Measurements from ENCODE around the gene FBXO21.

FBXO21 gene

GRCh38 chr12:117101953-117102799 lies 88.1 kb downstream of the FBXO21 start:
- H3K27me3 ChIP-seq (ENCODE audit: insufficient read depth, low read length, poor library complexity, severe bottlenecking), result no peaks in the 10 kb centered on the region
- no peaks in the 10 kb centered on the region for H3K9me2 ChIP-seq (replicated peaks; ENCODE audit: low read depth, low read length)
- H3K4me1 ChIP-seq (ENCODE audit: insufficient read depth, low read length, poor library complexity, severe bottlenecking), result peaks cover 45% of the 10 kb centered on the region
- peak overlapping the region; percentile 6 for H3K9ac ChIP-seq (ENCODE audit: low read depth, low read length, poor library complexity, severe bottlenecking)
- H4K20me1 ChIP-seq (ENCODE audit: insufficient read depth, low read length, poor library complexity, severe bottlenecking), result peaks cover 19% of the 10 kb centered on the region
- no peaks in the 10 kb centered on the region for H3F3A ChIP-seq (ENCODE audit: low read depth)
- no peaks in the 10 kb centered on the region for H3K36me3 ChIP-seq (ENCODE audit: insufficient read depth, low read length)
- peaks cover 21% of the 10 kb centered on the region for H3K79me2 ChIP-seq (ENCODE audit: insufficient read depth, low read length)
- no peak for TF ChIP-seq EZH2phosphoT487 (IDR thresholded peaks at IDR 0.05; ENCODE audit: borderline replicate concordance)
- TF ChIP-seq, protein P1, sequence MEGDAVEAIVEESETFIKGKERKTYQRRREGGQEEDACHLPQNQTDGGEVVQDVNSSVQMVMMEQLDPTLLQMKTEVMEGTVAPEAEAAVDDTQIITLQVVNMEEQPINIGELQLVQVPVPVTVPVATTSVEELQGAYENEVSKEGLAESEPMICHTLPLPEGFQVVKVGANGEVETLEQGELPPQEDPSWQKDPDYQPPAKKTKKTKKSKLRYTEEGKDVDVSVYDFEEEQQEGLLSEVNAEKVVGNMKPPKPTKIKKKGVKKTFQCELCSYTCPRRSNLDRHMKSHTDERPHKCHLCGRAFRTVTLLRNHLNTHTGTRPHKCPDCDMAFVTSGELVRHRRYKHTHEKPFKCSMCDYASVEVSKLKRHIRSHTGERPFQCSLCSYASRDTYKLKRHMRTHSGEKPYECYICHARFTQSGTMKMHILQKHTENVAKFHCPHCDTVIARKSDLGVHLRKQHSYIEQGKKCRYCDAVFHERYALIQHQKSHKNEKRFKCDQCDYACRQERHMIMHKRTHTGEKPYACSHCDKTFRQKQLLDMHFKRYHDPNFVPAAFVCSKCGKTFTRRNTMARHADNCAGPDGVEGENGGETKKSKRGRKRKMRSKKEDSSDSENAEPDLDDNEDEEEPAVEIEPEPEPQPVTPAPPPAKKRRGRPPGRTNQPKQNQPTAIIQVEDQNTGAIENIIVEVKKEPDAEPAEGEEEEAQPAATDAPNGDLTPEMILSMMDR (conservative IDR thresholded peaks at IDR 0.05; ENCODE audit: low read length), result no peak
- H3K4me3 ChIP-seq (ENCODE audit: low read length, poor library complexity, severe bottlenecking), result no peak overlapping the region
- no peaks in the 10 kb centered on the region for H3K9me3 ChIP-seq (ENCODE audit: insufficient read depth, low read depth, low read length)
- H2AFZ ChIP-seq (ENCODE audit: low read length), result no peak overlapping the region
- H3K4me2 ChIP-seq (ENCODE audit: low read depth, low read length, poor library complexity, severe bottlenecking), result no peak overlapping the region

- Histone ChIP-seq H3K9ac (ENCODE audit: low read depth, low read length, poor library complexity, severe bottlenecking) (peak overlapping the region; percentile 6), H3K36me3 (ENCODE audit: insufficient read depth, low read length) (no peaks in the 10 kb centered on the region), H3K9me2 (replicated peaks; ENCODE audit: low read depth, low read length) (no peaks in the 10 kb centered on the region), H3K79me2 (ENCODE audit: insufficient read depth, low read length) (peaks cover 32% of the 10 kb centered on the region), H3F3A (ENCODE audit: low read depth) (no peaks in the 10 kb centered on the region), H4K20me1 (ENCODE audit: insufficient read depth, low read length, poor library complexity, severe bottlenecking) (peaks cover 30% of the 10 kb centered on the region), H3K4me3 (ENCODE audit: low read length, poor library complexity, severe bottlenecking) (no peak overlapping the region), H2AFZ (ENCODE audit: low read length) (no peak overlapping the region), H3K4me2 (ENCODE audit: low read depth, low read length, poor library complexity, severe bottlenecking) (peak overlapping the region; percentile 99), H3K4me1 (ENCODE audit: insufficient read depth, low read length, poor library complexity, severe bottlenecking) (peaks cover 54% of the 10 kb centered on the region), H3K27me3 (ENCODE audit: insufficient read depth, low read length, poor library complexity, severe bottlenecking) (no peaks in the 10 kb centered on the region), H3K9me3 (ENCODE audit: insufficient read depth, low read depth, low read length) (no peaks in the 10 kb centered on the region)
- TF ChIP-seq, protein P1 (conservative IDR thresholded peaks at IDR 0.05; ENCODE audit: low read length), result no peak
- TF ChIP-seq EZH2phosphoT487 (IDR thresholded peaks at IDR 0.05; ENCODE audit: borderline replicate concordance), result no peak
These were observed 89.2 kb downstream of the FBXO21 start for GRCh38 chr12:117100851-117101673.

- no peaks in the 10 kb centered on the region for H3F3A ChIP-seq (ENCODE audit: low read depth)
- H3K4me3 ChIP-seq (ENCODE audit: low read length, poor library complexity, severe bottlenecking), result peak overlapping the region; percentile 41
- H3K9me3 ChIP-seq (ENCODE audit: insufficient read depth, low read depth, low read length), result no peaks in the 10 kb centered on the region
- H3K9me2 ChIP-seq (replicated peaks; ENCODE audit: low read depth, low read length), result no peaks in the 10 kb centered on the region
- TF ChIP-seq EZH2phosphoT487 (IDR thresholded peaks at IDR 0.05; ENCODE audit: borderline replicate concordance), result no peak
- TF ChIP-seq, protein P1 (conservative IDR thresholded peaks at IDR 0.05; ENCODE audit: low read length), result peak; percentile 59
- peak overlapping the region; percentile 99 for H3K4me2 ChIP-seq (ENCODE audit: low read depth, low read length, poor library complexity, severe bottlenecking)
- H4K20me1 ChIP-seq (ENCODE audit: insufficient read depth, low read length, poor library complexity, severe bottlenecking), result peaks cover 38% of the 10 kb centered on the region
- H3K27me3 ChIP-seq (ENCODE audit: insufficient read depth, low read length, poor library complexity, severe bottlenecking), result no peaks in the 10 kb centered on the region
- H3K36me3 ChIP-seq (ENCODE audit: insufficient read depth, low read length), result no peaks in the 10 kb centered on the region
- H3K4me1 ChIP-seq (ENCODE audit: insufficient read depth, low read length, poor library complexity, severe bottlenecking), result peaks cover 56% of the 10 kb centered on the region
- peak overlapping the region; percentile 83 for H3K9ac ChIP-seq (ENCODE audit: low read depth, low read length, poor library complexity, severe bottlenecking)
- H2AFZ ChIP-seq (ENCODE audit: low read length), result no peak overlapping the region
- H3K79me2 ChIP-seq (ENCODE audit: insufficient read depth, low read length), result peaks cover 40% of the 10 kb centered on the region
These were observed 90.0 kb downstream of the FBXO21 start for GRCh38 chr12:117100251-117100650.

Data from Loucy (cell line).